ENCODE results near the gene CYBA.

CYBA gene

DNA sequence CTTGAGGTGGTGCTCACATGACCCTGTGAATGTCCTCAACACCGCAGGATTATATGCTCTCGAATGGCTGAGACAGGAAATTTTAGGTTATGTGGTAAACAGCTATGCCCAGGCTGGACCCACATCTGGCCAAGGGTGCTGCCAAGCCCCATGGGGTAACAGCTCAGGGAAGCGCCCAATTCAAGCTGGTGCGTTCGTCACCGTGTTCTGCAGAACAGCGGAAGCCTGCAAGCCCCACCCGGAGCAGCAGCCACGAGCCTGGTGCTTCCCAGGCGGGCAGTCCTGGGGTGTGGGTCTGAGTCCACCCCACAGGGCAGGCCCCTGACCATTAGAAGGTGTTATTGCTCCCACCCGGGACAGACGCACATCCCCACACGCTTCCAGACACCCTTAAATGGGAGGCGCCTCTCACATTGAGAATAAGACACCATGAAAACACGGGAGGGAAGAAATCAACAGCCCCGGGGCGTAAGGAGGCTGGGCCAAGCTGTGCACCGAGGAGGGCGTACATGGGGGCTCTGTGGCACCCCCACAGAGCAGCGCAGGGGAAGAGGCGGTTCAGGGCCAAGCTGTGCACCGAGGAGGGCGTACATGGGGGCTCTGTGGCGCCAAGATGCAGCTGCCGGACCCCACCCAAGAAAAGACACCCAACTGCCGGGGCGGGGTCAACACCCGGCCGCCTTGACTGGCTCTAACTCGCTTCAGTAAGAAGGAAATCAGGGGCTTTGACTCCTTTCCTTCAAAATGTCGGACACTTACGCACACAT, 2.9 kb upstream of the CYBA start:
- H3K4me1 ChIP-seq (ENCODE audit: low read length): peaks cover 11% of the 10 kb centered on the region; the same call in 1 of the 2 replicates
- no peaks in the 10 kb centered on the region for H3K36me3 ChIP-seq (replicated peaks; ENCODE audit: insufficient read depth, low read length)
- no peak overlapping the region for H3K4me2 ChIP-seq (ENCODE audit: low read depth, low read length)
- peaks cover 18% of the 10 kb centered on the region for H3K79me2 ChIP-seq (ENCODE audit: low read length)
- TF ChIP-seq EZH2 (optimal IDR thresholded peaks at IDR 0.05; ENCODE audit: low read depth, low read length): no peak
- TF ChIP-seq, protein P1, sequence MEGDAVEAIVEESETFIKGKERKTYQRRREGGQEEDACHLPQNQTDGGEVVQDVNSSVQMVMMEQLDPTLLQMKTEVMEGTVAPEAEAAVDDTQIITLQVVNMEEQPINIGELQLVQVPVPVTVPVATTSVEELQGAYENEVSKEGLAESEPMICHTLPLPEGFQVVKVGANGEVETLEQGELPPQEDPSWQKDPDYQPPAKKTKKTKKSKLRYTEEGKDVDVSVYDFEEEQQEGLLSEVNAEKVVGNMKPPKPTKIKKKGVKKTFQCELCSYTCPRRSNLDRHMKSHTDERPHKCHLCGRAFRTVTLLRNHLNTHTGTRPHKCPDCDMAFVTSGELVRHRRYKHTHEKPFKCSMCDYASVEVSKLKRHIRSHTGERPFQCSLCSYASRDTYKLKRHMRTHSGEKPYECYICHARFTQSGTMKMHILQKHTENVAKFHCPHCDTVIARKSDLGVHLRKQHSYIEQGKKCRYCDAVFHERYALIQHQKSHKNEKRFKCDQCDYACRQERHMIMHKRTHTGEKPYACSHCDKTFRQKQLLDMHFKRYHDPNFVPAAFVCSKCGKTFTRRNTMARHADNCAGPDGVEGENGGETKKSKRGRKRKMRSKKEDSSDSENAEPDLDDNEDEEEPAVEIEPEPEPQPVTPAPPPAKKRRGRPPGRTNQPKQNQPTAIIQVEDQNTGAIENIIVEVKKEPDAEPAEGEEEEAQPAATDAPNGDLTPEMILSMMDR (IDR thresholded peaks at IDR 0.05; ENCODE audit: low read length): no peak
- H3K9me2 ChIP-seq (replicated peaks; ENCODE audit: insufficient read depth, low read length): no peaks in the 10 kb centered on the region
- H3K4me3 ChIP-seq (ENCODE audit: low read length): no peak overlapping the region
- DNase-seq: no peak
- no peak overlapping the region for H3K9ac ChIP-seq (ENCODE audit: low read length)
- H3K27me3 ChIP-seq (replicated peaks; ENCODE audit: insufficient read depth, low read length): no peaks in the 10 kb centered on the region
- H3K9me3 ChIP-seq (replicated peaks; ENCODE audit: insufficient read depth, low read length): no peaks in the 10 kb centered on the region
- H3K27ac ChIP-seq (ENCODE audit: low read length): no peak overlapping the region
- H4K20me1 ChIP-seq (ENCODE audit: insufficient read depth, low read length): no peaks in the 10 kb centered on the region
- no peak overlapping the region for H2AFZ ChIP-seq (ENCODE audit: low read length)
- no peaks in the 10 kb centered on the region for H3F3A ChIP-seq (ENCODE audit: insufficient read depth, low read length)

DNA sequence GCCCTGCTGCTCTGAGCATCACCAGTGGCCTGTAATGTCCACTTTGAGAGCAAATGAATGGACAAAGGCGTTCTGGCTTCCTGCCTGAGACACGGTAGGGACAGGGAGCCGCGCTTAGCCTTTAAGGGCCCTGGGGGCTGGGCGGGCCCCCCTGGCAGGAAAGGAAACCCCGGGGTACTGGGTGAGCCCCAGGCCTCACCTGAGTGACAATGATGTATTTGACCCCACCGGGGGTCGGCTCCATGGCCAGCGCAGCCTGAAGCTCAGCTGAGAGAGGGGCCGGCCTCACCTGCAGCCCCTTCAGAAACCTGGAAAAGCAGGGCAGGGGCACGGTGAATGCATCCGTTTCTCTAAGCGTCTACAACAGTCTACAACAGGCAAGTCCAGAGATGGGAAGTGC, 2.2 kb upstream of the CYBA start:
- Histone ChIP-seq H3F3A (ENCODE audit: insufficient read depth, low read length) (no peaks in the 10 kb centered on the region), H3K9ac (ENCODE audit: low read length) (no peak overlapping the region), H3K4me1 (ENCODE audit: low read length) (peaks cover 11% of the 10 kb centered on the region; the same call in 1 of the 2 replicates), H3K4me2 (ENCODE audit: low read depth, low read length) (no peak overlapping the region), H3K79me2 (ENCODE audit: low read length) (peaks cover 21% of the 10 kb centered on the region), H3K36me3 (replicated peaks; ENCODE audit: insufficient read depth, low read length) (no peaks in the 10 kb centered on the region), H3K9me2 (replicated peaks; ENCODE audit: insufficient read depth, low read length) (no peaks in the 10 kb centered on the region), H2AFZ (ENCODE audit: low read length) (no peak overlapping the region), H3K27ac (ENCODE audit: low read length) (no peak overlapping the region), H4K20me1 (ENCODE audit: insufficient read depth, low read length) (no peaks in the 10 kb centered on the region), H3K27me3 (replicated peaks; ENCODE audit: insufficient read depth, low read length) (no peaks in the 10 kb centered on the region), H3K4me3 (ENCODE audit: low read length) (no peak overlapping the region), H3K9me3 (replicated peaks; ENCODE audit: insufficient read depth, low read length) (no peaks in the 10 kb centered on the region)
- DNase-seq: no peak
- TF ChIP-seq, protein P1 (IDR thresholded peaks at IDR 0.05; ENCODE audit: low read length): no peak
- TF ChIP-seq EZH2 (optimal IDR thresholded peaks at IDR 0.05; ENCODE audit: low read depth, low read length) (no peak), EZH2phosphoT487 (IDR thresholded peaks at IDR 0.05; ENCODE audit: low read length) (no peak)

DNA sequence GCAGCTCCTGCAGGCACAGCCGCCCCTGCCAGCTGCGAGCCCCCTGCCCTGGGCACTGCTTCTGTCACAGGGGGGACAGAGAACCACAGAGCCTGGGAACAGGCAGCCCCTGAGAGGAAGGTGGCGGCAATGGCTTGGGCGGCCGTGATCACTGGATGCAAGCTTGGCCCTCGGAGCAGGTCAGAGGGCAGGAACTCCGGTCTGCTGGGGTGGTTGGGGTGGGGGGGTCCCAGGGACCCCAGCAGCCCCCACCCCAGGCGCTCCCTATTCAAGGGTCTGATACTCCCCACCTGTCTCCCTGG, 1.9 kb upstream of the CYBA start:
- no peaks in the 10 kb centered on the region for H3K9me3 ChIP-seq (replicated peaks; ENCODE audit: insufficient read depth, low read length)
- no peak overlapping the region for H3K4me3 ChIP-seq (ENCODE audit: low read length)
- H4K20me1 ChIP-seq (ENCODE audit: insufficient read depth, low read length): no peaks in the 10 kb centered on the region
- H3K27ac ChIP-seq (ENCODE audit: low read length): no peak overlapping the region
- no peaks in the 10 kb centered on the region for H3K36me3 ChIP-seq (replicated peaks; ENCODE audit: insufficient read depth, low read length)
- H3K4me2 ChIP-seq (ENCODE audit: low read depth, low read length): no peak overlapping the region
- TF ChIP-seq EZH2phosphoT487 (IDR thresholded peaks at IDR 0.05; ENCODE audit: low read length) (no peak), EZH2 (optimal IDR thresholded peaks at IDR 0.05; ENCODE audit: low read depth, low read length) (no peak)
- TF ChIP-seq, protein P1 (IDR thresholded peaks at IDR 0.05; ENCODE audit: low read length): no peak
- H3K4me1 ChIP-seq (ENCODE audit: low read length): peaks cover 11% of the 10 kb centered on the region; the same call in 1 of the 2 replicates
- H2AFZ ChIP-seq (ENCODE audit: low read length): no peak overlapping the region
- DNase-seq: no peak
- H3K79me2 ChIP-seq (ENCODE audit: low read length): peaks cover 24% of the 10 kb centered on the region
- H3K9me2 ChIP-seq (replicated peaks; ENCODE audit: insufficient read depth, low read length): no peaks in the 10 kb centered on the region
- H3K9ac ChIP-seq (ENCODE audit: low read length): no peak overlapping the region
- no peaks in the 10 kb centered on the region for H3K27me3 ChIP-seq (replicated peaks; ENCODE audit: insufficient read depth, low read length)
- H3F3A ChIP-seq (ENCODE audit: insufficient read depth, low read length): no peaks in the 10 kb centered on the region

All from MM.1S (cell line).